CD4-positive, alpha-beta T cell treated with Interleukin-4 for 4 hours (primary cell): ENCODE data around the gene VANGL2.

ENCODE experiments used
- DNase-seq: peaks from one replicate; pipeline ENCODE4 v3.0.0-alpha.2; 2020

The VANGL2 gene

GRCh38 chr1:160429702-160430535, 29.6 kb downstream of the VANGL2 start:
- DNase-seq, result peak; percentile 58

DNA sequence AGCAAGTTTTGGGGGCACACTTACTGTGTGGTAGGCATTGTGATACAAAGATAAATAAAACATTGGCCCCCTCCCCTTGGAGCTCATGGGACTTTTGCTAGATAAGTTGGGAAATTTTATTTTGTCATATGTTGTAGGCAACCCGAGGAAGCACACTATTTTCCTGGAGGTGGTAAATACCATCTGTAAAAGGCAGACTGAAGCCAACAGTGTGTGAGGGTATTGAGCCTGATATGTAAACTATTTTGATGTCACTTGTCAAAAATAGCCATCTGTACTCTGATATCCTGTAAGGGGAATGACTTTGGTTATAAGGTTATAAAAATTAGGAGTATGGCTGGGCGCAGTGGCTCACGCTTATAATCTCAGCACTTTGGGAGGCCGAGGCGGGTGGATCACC, 30.6 kb downstream of the VANGL2 start:
- DNase-seq, result no peak

DNA sequence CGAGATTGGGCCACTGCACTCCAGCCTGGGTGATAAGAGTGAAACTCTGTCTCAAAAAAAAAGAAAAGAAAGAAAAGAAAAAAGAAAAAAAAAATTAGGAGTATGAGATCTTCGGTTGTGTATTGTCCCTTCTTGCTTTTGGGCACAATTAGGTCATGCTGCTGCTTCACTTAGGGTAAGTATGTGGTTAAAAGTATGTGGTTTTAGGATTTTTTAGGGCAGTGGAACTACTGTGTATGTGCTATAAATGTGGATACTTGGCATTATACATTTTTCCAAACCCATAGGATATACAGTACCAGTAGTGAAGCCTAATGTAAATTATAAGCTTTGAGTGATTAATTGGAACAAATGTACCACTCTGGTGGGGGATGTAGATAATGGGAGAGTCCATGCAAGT, 31.2 kb downstream of the VANGL2 start:
- DNase-seq, result no peak

DNA sequence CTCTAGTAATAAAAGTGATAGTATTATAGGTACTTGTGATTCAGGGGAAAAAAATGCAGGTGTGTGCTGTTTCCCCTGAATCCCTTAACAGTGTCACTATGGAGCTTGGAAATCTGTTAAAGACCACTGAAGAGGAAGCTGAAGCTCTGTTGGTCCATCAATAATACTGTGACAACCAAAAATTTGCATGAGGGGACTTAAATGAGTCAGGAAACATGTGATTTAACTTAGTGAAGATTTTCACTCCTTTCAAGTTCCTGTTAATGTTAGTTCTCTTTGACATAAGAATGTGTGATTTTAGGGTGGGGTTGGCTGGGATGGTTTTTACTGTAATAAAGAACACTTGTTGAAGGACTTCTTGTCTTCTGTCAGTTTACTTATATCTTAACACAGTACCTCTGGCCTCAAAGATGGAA, 32.0 kb downstream of the VANGL2 start:
- peak; percentile 80 for DNase-seq

- DNase-seq, result no peak
Observed at GRCh38 chr1:160436966-160437365, 36.6 kb downstream of the VANGL2 start.

GRCh38 chr1:160437432-160438316, 37.3 kb downstream of the VANGL2 start:
- peak; percentile 72 for DNase-seq

DNA sequence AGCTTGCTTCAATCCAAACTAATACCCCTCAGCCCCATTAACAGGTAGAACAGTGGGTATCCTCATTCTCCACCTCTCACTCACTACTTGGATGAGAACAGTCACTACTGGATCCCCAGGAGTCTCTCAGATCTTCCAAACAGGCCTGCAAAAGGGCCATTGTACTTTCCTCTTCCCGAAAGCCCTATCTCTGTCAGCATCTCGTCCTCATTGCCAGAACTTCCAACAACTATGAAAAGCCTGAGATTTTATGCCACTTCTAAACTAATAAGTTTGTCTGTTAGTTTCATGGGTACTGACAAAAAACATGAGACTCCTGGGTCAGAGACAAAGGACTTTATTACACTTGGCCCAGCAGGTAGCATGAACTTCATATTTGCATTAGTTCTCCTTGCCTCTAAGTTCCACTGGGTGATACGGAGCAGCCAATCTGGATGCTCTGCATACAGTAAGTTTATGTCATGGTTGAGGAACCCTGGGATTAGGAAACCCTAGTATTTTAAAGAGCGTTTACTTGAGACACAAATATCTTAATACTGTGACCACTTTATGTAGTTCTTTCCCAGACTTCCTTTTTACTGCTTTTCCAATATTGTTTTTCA, 38.1 kb downstream of the VANGL2 start:
- no peak for DNase-seq

- DNase-seq, result no peak
Observed at GRCh38 chr1:160438935-160439334, 38.6 kb downstream of the VANGL2 start.

- no peak for DNase-seq
Observed at GRCh38 chr1:160439718-160440117, 39.4 kb downstream of the VANGL2 start.

GRCh38 chr1:160446945-160447600, 46.7 kb downstream of the VANGL2 start:
- no peak for DNase-seq

DNA sequence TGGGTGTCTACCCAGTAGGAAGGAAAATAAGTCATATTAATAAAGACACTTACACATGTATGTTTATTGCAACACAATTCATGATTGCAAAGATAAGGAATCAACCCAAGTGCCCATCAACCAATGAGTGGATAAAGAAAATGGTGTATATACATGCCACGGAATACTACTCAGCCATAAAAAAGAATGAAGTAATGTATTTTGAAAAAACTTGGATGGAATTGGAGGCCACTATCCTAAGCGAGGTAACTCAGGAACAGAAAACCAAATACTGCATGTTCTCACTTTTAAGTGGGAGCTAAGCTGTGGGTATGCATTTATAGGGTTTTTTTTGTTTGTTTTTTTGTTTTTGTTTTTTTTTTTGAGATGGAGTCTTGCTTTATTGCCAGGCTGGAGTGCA, 49.1 kb downstream of the VANGL2 start:
- no peak for DNase-seq

GRCh38 chr1:160451119-160451858, 50.9 kb downstream of the VANGL2 start:
- DNase-seq, result no peak

DNA sequence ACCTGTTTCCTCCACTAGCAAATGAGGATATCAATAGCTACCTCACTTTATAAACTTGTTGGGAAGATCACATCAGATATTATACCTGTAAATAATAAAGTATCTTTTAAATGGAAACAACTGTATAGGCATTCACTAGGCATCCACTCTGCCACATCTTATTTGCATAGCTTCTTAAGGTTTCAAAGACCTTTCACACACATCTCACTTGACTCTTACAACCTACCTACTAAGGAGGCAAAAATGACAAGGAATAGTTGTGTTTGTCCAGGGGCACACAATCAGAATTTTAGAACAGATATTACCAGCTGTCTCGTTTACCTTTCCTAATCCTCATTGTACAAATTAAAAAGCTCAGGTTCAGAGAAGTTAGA, 51.5 kb downstream of the VANGL2 start:
- DNase-seq, result no peak

DNA sequence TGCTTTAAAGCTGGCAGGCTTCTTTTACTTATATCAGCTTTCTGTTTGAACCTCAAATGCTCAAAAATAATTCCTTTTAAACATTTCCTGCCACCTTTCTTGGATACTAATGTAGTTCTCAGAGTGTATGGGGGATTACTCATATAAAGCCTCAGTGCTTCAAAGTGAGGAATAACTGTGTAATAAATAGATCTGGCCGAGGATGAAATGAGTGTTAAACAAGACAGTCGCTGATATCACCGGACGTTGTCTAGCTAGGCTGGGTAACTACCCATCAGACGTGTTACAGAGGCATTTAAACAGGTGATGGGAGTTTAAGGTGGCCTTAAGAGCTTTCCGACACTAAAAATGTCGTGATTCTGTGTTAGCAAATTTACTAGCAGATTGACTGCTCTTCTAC, 53.1 kb downstream of the VANGL2 start:
- DNase-seq, result peak; percentile 65

GRCh38 chr1:160454371-160455152, 54.2 kb downstream of the VANGL2 start:
- no peak for DNase-seq

DNA sequence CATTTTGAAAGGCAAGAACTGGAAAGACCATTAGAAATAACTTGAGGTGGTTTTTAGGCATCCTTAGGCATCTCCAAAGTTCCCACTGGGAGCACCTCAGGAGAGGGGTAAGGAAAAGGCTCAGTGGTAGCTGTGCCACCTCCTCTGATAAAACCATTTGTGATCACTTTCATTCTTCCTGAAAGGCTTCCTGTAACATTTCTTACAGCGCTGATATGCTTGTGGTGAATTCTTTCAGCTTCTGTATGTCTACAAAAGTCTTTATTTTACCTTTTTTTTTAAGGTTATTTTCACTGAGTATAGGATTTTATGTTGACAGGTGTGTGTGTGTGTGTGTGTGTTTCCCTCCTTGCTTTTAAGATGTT, 54.8 kb downstream of the VANGL2 start:
- no peak for DNase-seq

DNA sequence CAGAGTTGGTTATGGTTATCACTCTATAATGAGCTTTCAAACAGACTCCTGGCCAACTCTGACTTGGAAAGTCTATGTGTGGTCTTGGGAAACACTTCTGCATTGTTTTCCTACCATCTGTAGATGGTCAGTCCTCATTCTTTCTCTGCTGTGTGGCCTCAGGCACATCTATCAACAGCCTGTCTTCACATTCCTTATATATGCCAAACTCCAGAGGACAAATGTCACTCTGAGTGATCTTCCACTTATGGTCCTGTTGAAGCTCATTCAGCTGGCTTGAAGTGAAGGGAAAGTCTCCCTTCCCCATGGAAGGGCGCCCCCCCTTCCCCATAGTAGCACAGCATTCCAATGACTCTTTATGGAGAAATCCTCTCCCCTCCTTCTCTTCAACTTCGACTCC, 58.7 kb downstream of the VANGL2 start:
- no peak for DNase-seq

- DNase-seq, result no peak
Observed at GRCh38 chr1:160459687-160460086, 59.3 kb downstream of the VANGL2 start.

GRCh38 chr1:160460214-160460642, 59.9 kb downstream of the VANGL2 start:
- DNase-seq, result peak; percentile 60

DNA sequence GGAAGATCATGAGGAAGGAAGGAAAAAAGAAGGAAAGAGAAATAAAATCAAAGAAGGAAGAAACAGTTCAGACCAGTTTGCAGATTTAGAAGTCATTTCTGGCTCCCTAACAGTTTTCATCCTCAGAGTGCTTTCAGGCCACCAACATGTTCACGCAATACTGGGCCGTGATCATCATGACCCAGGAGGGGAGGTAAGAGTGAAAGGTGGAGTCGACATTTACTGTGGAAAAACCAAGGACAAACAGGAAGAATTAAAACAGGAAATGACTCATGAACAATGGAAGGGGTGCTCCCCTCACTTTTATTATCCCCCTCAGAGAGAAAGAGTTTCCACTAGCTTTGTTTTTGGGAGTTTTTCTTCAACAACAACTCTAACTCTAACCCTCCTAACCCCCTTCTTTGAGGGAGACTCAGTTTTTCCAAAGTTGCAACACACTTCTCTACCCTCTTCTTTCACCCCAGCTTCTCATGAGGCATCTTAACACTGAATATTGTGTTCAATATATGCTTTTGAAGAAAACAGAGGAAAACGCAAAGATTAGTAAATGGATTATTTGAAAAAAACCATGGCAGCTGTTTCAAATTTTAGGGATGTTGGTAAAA, 60.4 kb downstream of the VANGL2 start:
- peak; percentile 50 for DNase-seq

DNA sequence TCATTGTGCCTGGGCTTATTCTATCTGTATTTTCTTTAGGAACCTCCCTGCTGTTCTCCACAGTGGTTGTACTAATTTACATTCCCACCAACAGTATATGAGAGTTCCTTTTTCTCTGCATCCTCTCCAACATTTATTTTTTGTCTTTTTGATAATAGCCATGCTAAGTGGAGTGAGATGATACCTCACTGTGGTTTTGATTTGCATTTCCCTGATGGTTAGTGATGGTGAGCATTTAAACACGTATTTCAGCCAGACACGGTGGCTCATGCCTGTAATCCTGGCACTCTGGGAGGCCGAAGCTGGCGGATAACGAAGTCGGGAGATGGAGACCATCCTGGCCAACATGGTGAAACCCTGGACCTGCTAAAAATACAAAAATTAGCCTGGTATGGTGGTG, 64.8 kb downstream of the VANGL2 start:
- DNase-seq, result no peak
